CD4-positive, alpha-beta T cell (primary cell): ENCODE results near the gene PEAR1. TPM values are rescaled to one million over a fixed set of nuclear protein-coding genes. Genes with fewer than 3 reads are reported as not detected.

Experiments used
- ATAC-seq: fragments of 200-7000 bp; cut with Tn5 transposase; one replicate; pipeline ENCODE4 v1.10.0; 2022; ENCODE audit warnings: mild to moderate bottlenecking; ENCODE audit not compliant: poor library complexity
- CTCF ChIA-PET: fragments of 350-600 bp; sonication (Branson Sonifier 250); formaldehyde crosslinking; loops from one replicate; lab custom pipeline; 2021; ENCODE audit warnings: antibody characterized with exemption, inconsistent platforms; lab: Charles Lee
- POLR2A ChIA-PET: fragments of 350-600 bp; sonication (Branson Sonifier 250); formaldehyde crosslinking; loops from one replicate; lab custom pipeline; 2021; ENCODE audit warnings: antibody characterized with exemption, inconsistent platforms; lab: Charles Lee
- DNase-seq, 14 experiments: peaks; one replicate each; pipeline ENCODE4 v3.0.0-alpha.2; 2013 to 2020; ENCODE audit warnings: mixed read lengths in 2 of 14
- H3K27ac ChIP-seq, 2 donors: one replicate each; pipeline versions ENCODE4 v1.5.1 to v1.7.0; 2013; ENCODE audit warnings: low read length in 2 of 2, low read depth in 1 of 2, mild to moderate bottlenecking in 1 of 2
- H3K27me3 ChIP-seq, 2 experiments: 1 replicate in 1 of 2; 2 replicates in 1 of 2; pipeline versions ENCODE4 v1.6.1 to v1.7.0; 2013; ENCODE audit warnings: low read length in 2 of 2, control low read depth in 1 of 2, mild to moderate bottlenecking in 1 of 2, moderate library complexity in 1 of 2; ENCODE audit not compliant: insufficient read depth in 2 of 2, control insufficient read depth in 1 of 2
- H3K36me3 ChIP-seq: one replicate; pipeline ENCODE4 v1.6.1; 2013; ENCODE audit warnings: low read length, control low read depth; ENCODE audit not compliant: insufficient read depth
- H3K4me1 ChIP-seq: one replicate; pipeline ENCODE4 v1.6.1; 2013; ENCODE audit warnings: low read length, control low read depth; ENCODE audit not compliant: insufficient read depth
- H3K4me3 ChIP-seq: one replicate; pipeline ENCODE4 v1.5.1; 2013; ENCODE audit warnings: mild to moderate bottlenecking, low read length, moderate library complexity
- H3K9me3 ChIP-seq, 2 experiments: 1 replicate in 1 of 2; 2 replicates in 1 of 2; pipeline versions ENCODE4 v1.6.1 to v1.7.0; 2013; ENCODE audit warnings: low read length in 2 of 2, mild to moderate bottlenecking in 2 of 2, control low read depth in 1 of 2, moderate library complexity in 1 of 2; ENCODE audit not compliant: control insufficient read depth in 1 of 2, insufficient read depth in 1 of 2
- H3K27ac Mint-ChIP-seq: one replicate; pipeline ENCODE4 v1.8.0; 2020; ENCODE audit warnings: mixed read lengths
- H3K27me3 Mint-ChIP-seq: one replicate; pipeline ENCODE4 v1.8.0; 2021; ENCODE audit warnings: mixed read lengths
- H3K36me3 Mint-ChIP-seq: one replicate; pipeline ENCODE4 v1.8.0; 2021; ENCODE audit warnings: low read depth, mixed read lengths
- H3K4me1 Mint-ChIP-seq: one replicate; pipeline ENCODE4 v1.8.0; 2021; ENCODE audit warnings: low read depth, mixed read lengths
- H3K4me3 Mint-ChIP-seq: one replicate; pipeline ENCODE4 v1.8.0; 2020; ENCODE audit warnings: mild to moderate bottlenecking, mixed read lengths
- H3K9me3 Mint-ChIP-seq: one replicate; pipeline ENCODE4 v1.8.0; 2020; ENCODE audit warnings: mixed read lengths
- CTCF ChIP-seq: fragments of 200-600 bp; IDR thresholded peaks from one replicate; pipeline ENCODE4 v1.8.0; 2022; ENCODE audit warnings: antibody characterized with exemption, mild to moderate bottlenecking
- intact Hi-C, 2 experiments: fragments of 100-400 bp; cut with DNase I in 1 of 2; cut with micrococcal nuclease in 1 of 2; formaldehyde crosslinking; loops; one replicate each; pipeline versions ENCODE4 v1.15.1 to v1.9.0; 2023 to 2025; cut with DNase I, micrococcal nuclease
- total RNA-seq, 174 experiments: library from RNA in 2 of 174; stranded (reverse) in 2 of 174; gene quantifications; one replicate each; pipeline ENCODE4 v1.2.3 and lab custom pipeline; 2021 to 2026

Gene PEAR1
- total RNA-seq, 2 experiments from 2014 or later, result 0.20 to 0.41 TPM

GRCh38 chr1:156943756-156944155 lies 50.2 kb downstream of the PEAR1 start:
- CTCF ChIA-PET, result no interaction called here
- Histone ChIP-seq H3K4me1 (no peaks in the 10 kb centered on the region), H3K36me3 (peaks cover 75% of the 10 kb centered on the region), H3K4me3 (no peak overlapping the region), H3K9me3 (no peaks in the 10 kb centered on the region), H3K27me3 (no peaks in the 10 kb centered on the region), H3K27ac (no peak overlapping the region)
- H3K27me3 Mint-ChIP-seq, result no peaks in the 10 kb centered on the region
- peaks cover 92% of the 10 kb centered on the region for H3K36me3 Mint-ChIP-seq
- POLR2A ChIA-PET, result no interaction called here
- no peak for ATAC-seq
- no peaks in the 10 kb centered on the region for H3K4me1 Mint-ChIP-seq
- H3K4me3 Mint-ChIP-seq, result no peak overlapping the region
- DNase-seq, result no peak
- TF ChIP-seq CTCF, result no peak
- H3K27ac Mint-ChIP-seq, result no peak overlapping the region
- H3K9me3 Mint-ChIP-seq, result no peaks in the 10 kb centered on the region
- intact Hi-C loops, result no loop called here

- CTCF ChIA-PET, result no interaction called here
- no peak overlapping the region for H3K27ac Mint-ChIP-seq
Observed at GRCh38 chr1:156944268-156944667, 50.8 kb downstream of the PEAR1 start.

GRCh38 chr1:156944848-156945247 lies 51.3 kb downstream of the PEAR1 start:
- H3K36me3 ChIP-seq, result peaks cover 78% of the 10 kb centered on the region
- no peaks in the 10 kb centered on the region for H3K4me1 Mint-ChIP-seq

More at GRCh38 chr1:156944268-156944667, 50.8 kb downstream of the PEAR1 start:
- peaks cover 92% of the 10 kb centered on the region for H3K36me3 Mint-ChIP-seq
- H3K27ac ChIP-seq, result no peak overlapping the region
- H3K27me3 Mint-ChIP-seq, result no peaks in the 10 kb centered on the region
- no peaks in the 10 kb centered on the region for H3K27me3 ChIP-seq
- H3K4me3 ChIP-seq, result no peak overlapping the region
- POLR2A ChIA-PET, result no interaction called here
- peaks cover 79% of the 10 kb centered on the region for H3K36me3 ChIP-seq
- intact Hi-C loops, result no loop called here
- no peaks in the 10 kb centered on the region for H3K9me3 ChIP-seq
- no peak for TF ChIP-seq CTCF
- DNase-seq, result no peak
- no peak for ATAC-seq
- no peaks in the 10 kb centered on the region for H3K4me1 Mint-ChIP-seq
- no peak overlapping the region for H3K4me3 Mint-ChIP-seq
- H3K4me1 ChIP-seq, result no peaks in the 10 kb centered on the region
- H3K9me3 Mint-ChIP-seq, result no peaks in the 10 kb centered on the region

More at GRCh38 chr1:156944848-156945247, 51.3 kb downstream of the PEAR1 start:
- Mint-ChIP-seq H3K27ac (no peak overlapping the region), H3K36me3 (peaks cover 95% of the 10 kb centered on the region), H3K9me3 (no peaks in the 10 kb centered on the region), H3K4me3 (no peak overlapping the region), H3K27me3 (no peaks in the 10 kb centered on the region)
- H3K27me3 ChIP-seq, result no peaks in the 10 kb centered on the region
- no peak for TF ChIP-seq CTCF
- H3K4me3 ChIP-seq, result no peak overlapping the region
- ChIA-PET POLR2A (no interaction called here), CTCF (no interaction called here)
- intact Hi-C loops, result no loop called here
- H3K4me1 ChIP-seq, result no peaks in the 10 kb centered on the region
- no peak for DNase-seq
- ATAC-seq, result no peak
- no peaks in the 10 kb centered on the region for H3K9me3 ChIP-seq
- H3K27ac ChIP-seq, result no peak overlapping the region
